K562 (cell line): Measurements from ENCODE around the gene ATP5PD. TPM values are rescaled to one million over a fixed set of nuclear protein-coding genes. Genes with fewer than 3 reads are reported as not detected.

Experiments
- CBFB ChIP-seq: sonication (generic); formaldehyde crosslinking; IDR thresholded peaks from 2 replicates; pipeline ENCODE4 v1.4.0; 2020; ENCODE audit warnings: mild to moderate bottlenecking, missing genetic modification reagents
- CHD7 ChIP-seq: fragments of 200-600 bp; sonication (generic); IDR thresholded peaks from one replicate; pipeline ENCODE4 v1.6.1; 2012; ENCODE audit warnings: mild to moderate bottlenecking, low read depth, low read length, inconsistent platforms
- CXXC5 ChIP-seq: fragments of 250-450 bp; sonication (Bioruptor Pico); IDR thresholded peaks from 2 replicates; pipeline ENCODE4 v1.8.0; 2022; ENCODE audit warnings: inconsistent platforms, mild to moderate bottlenecking, moderate library complexity
- DMBX1 ChIP-seq: fragments of 250-450 bp; sonication (Bioruptor Pico); IDR thresholded peaks from 2 replicates; pipeline ENCODE4 v1.8.0; 2022; ENCODE audit warnings: inconsistent platforms, mild to moderate bottlenecking, moderate library complexity, borderline replicate concordance
- DNMT1 ChIP-seq: fragments of 450-650 bp; IDR thresholded peaks from 2 replicates; pipeline ENCODE4 v1.6.1; 2016; ENCODE audit warnings: antibody characterized with exemption, mild to moderate bottlenecking
- ETV6 ChIP-seq, 3 experiments: fragments of 150-350 bp in 1 of 3; sonication (generic) in 1 of 3; formaldehyde crosslinking in 1 of 3; IDR thresholded peaks; 2 replicates each; pipeline versions ENCODE4 v1.6.1 to v1.8.0; 2014 to 2022; ENCODE audit warnings: borderline replicate concordance in 2 of 3, low read depth in 2 of 3, antibody characterized with exemption in 1 of 3, low read length in 1 of 3, mild to moderate bottlenecking in 1 of 3, missing genetic modification reagents in 1 of 3
- KDM5B ChIP-seq: fragments of 200-600 bp; sonication (generic); IDR thresholded peaks from 2 replicates; pipeline ENCODE4 v1.6.1; 2012; ENCODE audit warnings: low read depth, mild to moderate bottlenecking, moderate library complexity, low read length, control low read depth, inconsistent platforms; ENCODE audit not compliant: insufficient replicate concordance
- SIN3B ChIP-seq: fragments of 450-650 bp; IDR thresholded peaks from 2 replicates; pipeline ENCODE4 v1.6.1; 2017; ENCODE audit warnings: low read depth, mild to moderate bottlenecking, moderate library complexity
- SMARCE1 ChIP-seq: fragments of 450-650 bp; IDR thresholded peaks from 2 replicates; pipeline ENCODE4 v1.7.1; 2016; ENCODE audit warnings: mild to moderate bottlenecking
- SREBF1 ChIP-seq: fragments of 150-350 bp; IDR thresholded peaks from 2 replicates; pipeline ENCODE4 v1.6.1; 2014; ENCODE audit warnings: antibody characterized with exemption, low read depth, low read length, borderline replicate concordance
- TSC22D4 ChIP-seq: fragments of 450-650 bp; IDR thresholded peaks from 2 replicates; pipeline ENCODE4 v1.6.1; 2016; ENCODE audit warnings: missing genetic modification characterization, missing biosample characterization, control low read depth
- ZNF12 ChIP-seq: sonication (generic); formaldehyde crosslinking; IDR thresholded peaks from 2 replicates; pipeline ENCODE4 v1.4.0; 2020; ENCODE audit warnings: mild to moderate bottlenecking, missing genetic modification reagents
- ZNF165 ChIP-seq: fragments of 250-450 bp; sonication (Bioruptor Pico); IDR thresholded peaks from 2 replicates; pipeline ENCODE4 v1.4.0; 2020; ENCODE audit warnings: borderline replicate concordance
- ZNF24 ChIP-seq: fragments of 450-650 bp; IDR thresholded peaks from 2 replicates; pipeline ENCODE4 v1.6.1; 2016
- ZNF644 ChIP-seq: fragments of 200-800 bp; sonication (Bioruptor generic); IDR thresholded peaks from 2 replicates; pipeline ENCODE4 v1.6.1; 2016; ENCODE audit warnings: low read depth, missing genetic modification characterization, missing compliant biosample characterization
- polyA plus RNA-seq, 8 experiments: library from polyadenylated mRNA; depleted of rRNA in 4 of 8; stranded (reverse) in 5 of 8; unstranded in 3 of 8; fragments of >200 nt; fragmentation: Nextera tagmentation in 2 of 8; fragmentation: Illumina TruSeq in 1 of 8; extraction: Ambion mirVana in 2 of 8; extraction: Trizol in 1 of 8; gene quantifications; 2 replicates each; pipeline versions ENCODE4 v1.2.1 to v1.2.3, GENCODE V29; 2011 to 2014; ENCODE audit warnings: inconsistent platforms in 1 of 8, missing spikeins in 1 of 8
- total RNA-seq, 7 experiments: library from RNA; depleted of rRNA in 6 of 7; stranded (reverse); fragments of >200 nt in 6 of 7; fragmentation: Illumina TruSeq in 2 of 7; extraction: Trizol in 2 of 7; gene quantifications; 2 replicates each; pipeline versions ENCODE4 v1.2.1 to v1.2.3, GENCODE V29; 2011 to 2021; ENCODE audit warnings: low replicate concordance in 1 of 7

ATP5PD gene
- total and polyA plus RNA-seq, 9 of the 15 experiments (the other 6 are each of a cell fraction or from before 2014, with no cell fraction given) = 271 to 828 (median 432) TPM

- TF ChIP-seq CHD7 (no peak), TSC22D4 (tag) (no peak), DMBX1 (CRISPR knock-in tag) (0 out of 2 replicates have a peak, but pooled peaks have one; percentile 11), SIN3B (no peak), CXXC5 (CRISPR knock-in tag) (0 out of 2 replicates have a peak, but pooled peaks have one; percentile 43), ZNF165 (no peak), CBFB (CRISPR knock-in tag) (no peak), ETV6 (IDR thresholded peaks at IDR 0.05; ENCODE audit: borderline replicate concordance in 1 of 2, low read depth in 2 of 2, low read length in 1 of 2) (no peak), ETV6 (CRISPR knock-in tag; IDR thresholded peaks at IDR 0.05; ENCODE audit: borderline replicate concordance) (no peak), KDM5B (peak; percentile 24), ZNF12 (CRISPR knock-in tag) (peak; percentile 48; the same call in 1 of the 2 replicates), SREBF1 (no peak), SMARCE1 (no peak), ZNF24 (no peak), DNMT1 (no peak), ZNF644 (tag) (0 out of 2 replicates have a peak, but pooled peaks have one; percentile 35)
Observed at GRCh38 chr17:75090871-75091854, 44.4 kb upstream of the ATP5PD start (continued).
